ENCODE measurements around the gene KCNIP4. TPM values are rescaled to one million over a fixed set of nuclear protein-coding genes. Genes with fewer than 3 reads are reported as not detected.

KCNIP4 gene
- total and polyA plus RNA-seq, 3 donors from 2014 or later, result 0.68 TPM; not detected in 2

- DNase-seq, result no peak
- no peaks in the 10 kb centered on the region for H3K27me3 ChIP-seq
- no peaks in the 10 kb centered on the region for H3K4me1 ChIP-seq
- H3K36me3 ChIP-seq (ENCODE audit: low read depth, missing control alignments), result no peaks in the 10 kb centered on the region
- no peak overlapping the region for H3K27ac ChIP-seq
- H3K9me3 ChIP-seq, result no peaks in the 10 kb centered on the region
- TF ChIP-seq POLR2A (IDR thresholded peaks at IDR 0.05) (no peak), CTCF (IDR thresholded peaks at IDR 0.05) (no peak)
- WGBS, 2 donors, result 52 to 59% methylated on average over 3 of the region's 3 CpGs
- H3K4me3 ChIP-seq, result no peak overlapping the region
- intact Hi-C loops (cut with DNase I; ENCODE audit: low total_unique reads), result no loop called here
Observed at GRCh38 chr4:21554500-21554899, 394.1 kb downstream of the KCNIP4 start.

GRCh38 chr4:21554066-21554465, 394.5 kb downstream of the KCNIP4 start:
- 43 to 66% methylated on average over 1 of the region's 1 CpG for WGBS, 2 donors
- H3K36me3 ChIP-seq (ENCODE audit: low read depth, missing control alignments), result no peaks in the 10 kb centered on the region
- H3K27me3 ChIP-seq, result no peaks in the 10 kb centered on the region
- no peak overlapping the region for H3K27ac ChIP-seq
- H3K9me3 ChIP-seq, result no peaks in the 10 kb centered on the region
- H3K4me3 ChIP-seq, result no peak overlapping the region
- DNase-seq, result no peak
- intact Hi-C loops (cut with DNase I; ENCODE audit: low total_unique reads), result no loop called here
- TF ChIP-seq POLR2A (IDR thresholded peaks at IDR 0.05), result no peak
- TF ChIP-seq CTCF (IDR thresholded peaks at IDR 0.05), result no peak
- H3K4me1 ChIP-seq, result no peaks in the 10 kb centered on the region

- Histone ChIP-seq H3K36me3 (ENCODE audit: low read depth, missing control alignments) (no peaks in the 10 kb centered on the region), H3K27ac (no peak overlapping the region), H3K9me3 (no peaks in the 10 kb centered on the region), H3K4me1 (no peaks in the 10 kb centered on the region), H3K27me3 (no peaks in the 10 kb centered on the region), H3K4me3 (no peak overlapping the region)
- 50 to 58% methylated on average over 1 of the region's 1 CpG for WGBS, 2 donors
- intact Hi-C loops (cut with DNase I; ENCODE audit: low total_unique reads), result no loop called here
- TF ChIP-seq POLR2A (IDR thresholded peaks at IDR 0.05) (no peak), CTCF (IDR thresholded peaks at IDR 0.05) (no peak)
- no peak for DNase-seq
Observed at GRCh38 chr4:21552455-21552854, 396.1 kb downstream of the KCNIP4 start.

GRCh38 chr4:21544955-21545354, 403.6 kb downstream of the KCNIP4 start:
- intact Hi-C loops (cut with DNase I; ENCODE audit: low total_unique reads), result no loop called here
- WGBS, 2 donors, result 61 to 65% methylated on average over 3 of the region's 3 CpGs
- Histone ChIP-seq H3K27ac (no peak overlapping the region), H3K36me3 (ENCODE audit: low read depth, missing control alignments) (no peaks in the 10 kb centered on the region), H3K27me3 (no peaks in the 10 kb centered on the region), H3K9me3 (no peaks in the 10 kb centered on the region), H3K4me1 (no peaks in the 10 kb centered on the region), H3K4me3 (no peak overlapping the region)
- no peak for DNase-seq
- TF ChIP-seq CTCF (IDR thresholded peaks at IDR 0.05) (no peak), POLR2A (IDR thresholded peaks at IDR 0.05) (no peak)

GRCh38 chr4:21544415-21544814, 404.2 kb downstream of the KCNIP4 start:
- DNase-seq, result peak; percentile 27
- TF ChIP-seq CTCF (IDR thresholded peaks at IDR 0.05) (no peak), POLR2A (IDR thresholded peaks at IDR 0.05) (no peak)

More at GRCh38 chr4:21544415-21544814, 404.2 kb downstream of the KCNIP4 start:
- 26 to 31% methylated on average over 1 of the region's 1 CpG for WGBS, 2 donors
- H3K27ac ChIP-seq, result no peak overlapping the region
- intact Hi-C loops (cut with DNase I; ENCODE audit: low total_unique reads), result no loop called here
- no peaks in the 10 kb centered on the region for H3K27me3 ChIP-seq
- no peaks in the 10 kb centered on the region for H3K36me3 ChIP-seq (ENCODE audit: low read depth, missing control alignments)
- no peaks in the 10 kb centered on the region for H3K4me1 ChIP-seq
- no peak overlapping the region for H3K4me3 ChIP-seq
- no peaks in the 10 kb centered on the region for H3K9me3 ChIP-seq
